ENCODE measurements around the gene ERG28. TPM values are rescaled to one million over a fixed set of nuclear protein-coding genes. Genes with fewer than 3 reads are reported as not detected.

Gene ERG28
- polyA plus RNA-seq, 3 donors, result 1.6 to 8.2 (median 5.7) TPM

- no peak overlapping the region for H2AFZ ChIP-seq (ENCODE audit: insufficient read depth, low read depth, low read length, poor library complexity, severe bottlenecking)
- H3K4me3 ChIP-seq (replicated peaks in 1 of 3; ENCODE audit: low read depth in 2 of 3, low read length in 3 of 3), result no peak overlapping the region
- no peaks in the 10 kb centered on the region for H3K79me2 ChIP-seq (ENCODE audit: insufficient read depth, low read length)
- Mint-ChIP-seq H3K27me3 (ENCODE audit: low read depth in 3 of 3) (no peaks in the 10 kb centered on the region), H3K36me3 (peaks cover 43% of the 10 kb centered on the region in 2 donors), H3K27ac (peak overlapping the region in 1 of 7 donors; percentile 7), H3K4me1 (peaks cover 21% of the 10 kb centered on the region), H3K9me3 (peaks cover 0 to 4% (median 2%) of the 10 kb centered on the region in 7 donors), H3K4me3 (no peak overlapping the region)
- intact Hi-C loops (cut with micrococcal nuclease), result no loop called here
- H4K20me1 ChIP-seq (ENCODE audit: insufficient read depth, low read length), result no peaks in the 10 kb centered on the region
- H3K36me3 ChIP-seq (replicated peaks in 1 of 2; ENCODE audit: control insufficient read depth in 1 of 2, insufficient read depth in 2 of 2, low read length in 2 of 2), result peaks cover 11 to 29% of the 10 kb centered on the region in 2 donors
- H3K4me2 ChIP-seq (replicated peaks; ENCODE audit: extremely low read depth, low read length, poor library complexity, severe bottlenecking), result no peak overlapping the region
- 98% methylated on average over 6 of the region's 6 CpGs for WGBS (ENCODE audit: insufficient coverage)
- no peak for TF ChIP-seq CTCF (IDR thresholded peaks at IDR 0.05)
- no peak overlapping the region for H3K27ac ChIP-seq (ENCODE audit: low read depth in 1 of 2, low read length in 2 of 2)
- H3K27me3 ChIP-seq (ENCODE audit: control insufficient read depth in 2 of 2, insufficient read depth in 2 of 2, low read length in 2 of 2), result no peaks in the 10 kb centered on the region
- H3K4me1 ChIP-seq (ENCODE audit: control insufficient read depth in 1 of 2, insufficient read depth in 2 of 2, low read length in 2 of 2), result peaks cover 7 to 13% of the 10 kb centered on the region in 2 donors
- no peak overlapping the region for H3K9ac ChIP-seq (ENCODE audit: insufficient read depth, low read length, poor library complexity, severe bottlenecking)
- no peaks in the 10 kb centered on the region for H3K9me3 ChIP-seq (replicated peaks in 1 of 2; ENCODE audit: control insufficient read depth in 1 of 2, insufficient read depth in 1 of 2, low read length in 2 of 2)
- DNase-seq, result no peak
Measured at GRCh38 chr14:75700295-75700694, 39.6 kb upstream of the ERG28 start.

- Histone ChIP-seq H3K9ac (ENCODE audit: insufficient read depth, low read length, poor library complexity, severe bottlenecking) (no peak overlapping the region), H3K27me3 (ENCODE audit: control insufficient read depth in 2 of 2, insufficient read depth in 2 of 2, low read length in 2 of 2) (no peaks in the 10 kb centered on the region), H3K9me3 (replicated peaks in 1 of 2; ENCODE audit: control insufficient read depth in 1 of 2, insufficient read depth in 1 of 2, low read length in 2 of 2) (peaks cover 4 to 5% of the 10 kb centered on the region in 2 donors), H2AFZ (ENCODE audit: insufficient read depth, low read depth, low read length, poor library complexity, severe bottlenecking) (no peak overlapping the region), H3K4me2 (replicated peaks; ENCODE audit: extremely low read depth, low read length, poor library complexity, severe bottlenecking) (no peak overlapping the region), H3K4me3 (replicated peaks in 1 of 3; ENCODE audit: low read depth in 2 of 3, low read length in 3 of 3) (no peak overlapping the region), H3K36me3 (replicated peaks in 1 of 2; ENCODE audit: control insufficient read depth in 1 of 2, insufficient read depth in 2 of 2, low read length in 2 of 2) (peaks cover 11 to 21% of the 10 kb centered on the region in 2 donors), H3K27ac (ENCODE audit: low read depth in 1 of 2, low read length in 2 of 2) (no peak overlapping the region), H4K20me1 (ENCODE audit: insufficient read depth, low read length) (no peaks in the 10 kb centered on the region), H3K4me1 (ENCODE audit: control insufficient read depth in 1 of 2, insufficient read depth in 2 of 2, low read length in 2 of 2) (peaks cover 7 to 13% of the 10 kb centered on the region in 2 donors), H3K79me2 (ENCODE audit: insufficient read depth, low read length) (no peaks in the 10 kb centered on the region)
- no peak for TF ChIP-seq CTCF (IDR thresholded peaks at IDR 0.05)
- no peak for DNase-seq
- intact Hi-C loops (cut with micrococcal nuclease), result no loop called here
- H3K4me1 Mint-ChIP-seq, result peaks cover 21% of the 10 kb centered on the region
- no peak overlapping the region for H3K4me3 Mint-ChIP-seq
- H3K27me3 Mint-ChIP-seq (ENCODE audit: low read depth in 3 of 3), result no peaks in the 10 kb centered on the region
- H3K9me3 Mint-ChIP-seq, result peaks cover 1 to 13% (median 8%) of the 10 kb centered on the region in 7 donors
- WGBS (ENCODE audit: insufficient coverage), result 0% methylated on average over 1 of the region's 3 CpGs
- peaks cover 44 to 49% of the 10 kb centered on the region in 2 donors for H3K36me3 Mint-ChIP-seq
- no peak overlapping the region for H3K27ac Mint-ChIP-seq
Measured at GRCh38 chr14:75699331-75699730, 38.7 kb upstream of the ERG28 start.
